ENCODE results near the gene DLX5. TPM values are rescaled to one million over a fixed set of nuclear protein-coding genes. Genes with fewer than 3 reads are reported as not detected.

DLX5 gene
- total and polyA plus RNA-seq, 2 of the 4 experiments (the other 2 are of a cell fraction): not detected

- no peak for ATAC-seq (ENCODE audit: low read depth)
- no peaks in the 10 kb centered on the region for H3K4me1 ChIP-seq (ENCODE audit: control insufficient read depth, insufficient read depth, low read length)
- H3K4me2 ChIP-seq (ENCODE audit: low read depth, low read length): no peak overlapping the region
- intact Hi-C loops (cut with micrococcal nuclease) (no loop called here), dilution Hi-C loops (cut with HindIII; ENCODE audit: low sequenced_read_pairs, unreplicated experiment) (no loop called here), in situ Hi-C loops (cut with MboI; ENCODE audit: low sequenced_read_pairs) (no loop called here)
- H3K9ac ChIP-seq (ENCODE audit: low read depth, low read length): no peak overlapping the region
- no TSS peak for BruUV-seq (replicated peaks)
- no peak overlapping the region for H3K14ac ChIP-seq (replicated peaks; ENCODE audit: low read depth, low read length)
- no peak overlapping the region for H3K4me3 ChIP-seq (ENCODE audit: insufficient read depth, low read depth, low read length)
- no peak overlapping the region for H3K56ac ChIP-seq (ENCODE audit: extremely low read depth, insufficient read depth, low read length)
- no peaks in the 10 kb centered on the region for H3K9me1 ChIP-seq (ENCODE audit: insufficient read depth, low read length)
- no peak overlapping the region for H4K8ac ChIP-seq (ENCODE audit: low read depth in 2 of 2, low read length in 2 of 2)
- no peak overlapping the region for H2BK120ac ChIP-seq (ENCODE audit: low read depth, low read length)
- H3K18ac ChIP-seq (ENCODE audit: low read depth, low read length): no peak overlapping the region
- no peak overlapping the region for H2AFZ ChIP-seq (replicated peaks; ENCODE audit: low read length, poor library complexity)
- POLR2A ChIA-PET (ENCODE audit: unreplicated experiment): no interaction called here
- H3K27me3 ChIP-seq (ENCODE audit: control insufficient read depth, insufficient read depth, low read length): no peaks in the 10 kb centered on the region
- no peaks in the 10 kb centered on the region for H3K9me3 ChIP-seq (ENCODE audit: control insufficient read depth, insufficient read depth, low read length)
- no peak overlapping the region for H3K4ac ChIP-seq (ENCODE audit: low read depth, low read length)
- no peak overlapping the region for H2BK5ac ChIP-seq (ENCODE audit: low read depth, low read length, poor library complexity, severe bottlenecking)
- no peak overlapping the region for H2AK5ac ChIP-seq (ENCODE audit: low read depth, low read length)
- no peak overlapping the region for H4K5ac ChIP-seq (ENCODE audit: low read depth, low read length)
- H2AK9ac ChIP-seq (replicated peaks; ENCODE audit: low read depth, low read length, poor library complexity): no peak overlapping the region
- CTCF ChIA-PET: no interaction called here
- no peak for DNase-seq
- no peaks in the 10 kb centered on the region for H4K20me1 ChIP-seq (ENCODE audit: insufficient read depth, low read length)
- H3K36me3 ChIP-seq (ENCODE audit: control insufficient read depth, insufficient read depth, low read length): no peaks in the 10 kb centered on the region
- no peak overlapping the region for H2BK20ac ChIP-seq (ENCODE audit: low read depth, low read length)
- H3K27ac ChIP-seq (ENCODE audit: insufficient read depth, low read length): no peak overlapping the region
- no peaks in the 10 kb centered on the region for H3K79me1 ChIP-seq (ENCODE audit: low read depth in 1 of 2, low read length in 2 of 2)
- TF ChIP-seq BHLHE40 (IDR thresholded peaks at IDR 0.05; ENCODE audit: low read depth, low read length) (no peak), NFE2L2 (IDR thresholded peaks at IDR 0.05; ENCODE audit: low read depth, low read length) (0 out of 2 replicates have a peak, but pooled peaks have one; percentile 33), CEBPB (IDR thresholded peaks at IDR 0.05; ENCODE audit: low read depth, low read length) (no peak), MAFK (IDR thresholded peaks at IDR 0.05; ENCODE audit: low read depth, low read length) (no peak)
- TF ChIP-seq, protein P1, sequence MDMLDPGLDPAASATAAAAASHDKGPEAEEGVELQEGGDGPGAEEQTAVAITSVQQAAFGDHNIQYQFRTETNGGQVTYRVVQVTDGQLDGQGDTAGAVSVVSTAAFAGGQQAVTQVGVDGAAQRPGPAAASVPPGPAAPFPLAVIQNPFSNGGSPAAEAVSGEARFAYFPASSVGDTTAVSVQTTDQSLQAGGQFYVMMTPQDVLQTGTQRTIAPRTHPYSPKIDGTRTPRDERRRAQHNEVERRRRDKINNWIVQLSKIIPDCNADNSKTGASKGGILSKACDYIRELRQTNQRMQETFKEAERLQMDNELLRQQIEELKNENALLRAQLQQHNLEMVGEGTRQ (IDR thresholded peaks at IDR 0.05; ENCODE audit: low read depth, low read length): no peak
- H2BK15ac ChIP-seq (ENCODE audit: low read depth, low read length): no peak overlapping the region
- no peak overlapping the region for H3K23ac ChIP-seq (ENCODE audit: low read depth, low read length)
- WGBS, 2 experiments (ENCODE audit: extremely low coverage in 2 of 2, insufficient read length in 1 of 2): no CpG with 5 or more reads among the region's 2 CpGs
- no peak overlapping the region for H4K91ac ChIP-seq (ENCODE audit: insufficient read depth, low read depth, low read length)
Measured at GRCh38 chr7:96976106-96976505, 48.5 kb downstream of the DLX5 start.

All from IMR-90 (cell line).